Fibroblast of lung (primary cell): ENCODE results near the gene ZNF532. TPM values are rescaled to one million over a fixed set of nuclear protein-coding genes. Genes with fewer than 3 reads are reported as not detected.

Experiments
- DNase-seq, 2 donors: peaks; one replicate each; pipeline versions ENCODE4 v3.0.0 to v3.0.0-alpha.2; 2010; ENCODE audit warnings: low read depth in 2 of 2
- H2AFZ ChIP-seq: 2 replicates; pipeline ENCODE4 v1.5.1; 2012; ENCODE audit warnings: low read length, control low read depth, inconsistent platforms
- H3K27ac ChIP-seq: 2 replicates; pipeline ENCODE4 v1.5.1; 2011; ENCODE audit warnings: low read length, control low read depth; ENCODE audit not compliant: insufficient read depth
- H3K27me3 ChIP-seq: 2 replicates; pipeline ENCODE4 v1.5.1; 2011; ENCODE audit warnings: mild to moderate bottlenecking, low read length; ENCODE audit not compliant: control insufficient read depth, insufficient read depth
- H3K36me3 ChIP-seq: 2 replicates; pipeline ENCODE4 v1.5.1; 2011; ENCODE audit warnings: low read length; ENCODE audit not compliant: control insufficient read depth, insufficient read depth
- H3K4me1 ChIP-seq: 2 replicates; pipeline ENCODE4 v1.5.1; 2011; ENCODE audit warnings: low read length; ENCODE audit not compliant: control insufficient read depth, insufficient read depth; ENCODE audit errors: extremely low read depth
- H3K4me2 ChIP-seq: 2 replicates; pipeline ENCODE4 v1.5.1; 2011; ENCODE audit warnings: low read length, control low read depth; ENCODE audit not compliant: insufficient read depth; ENCODE audit errors: extremely low read depth
- H3K4me3 ChIP-seq, 4 experiments: fragments of 200-600 bp in 1 of 4; sonication (generic) in 1 of 4; replicated peaks in 1 of 4; 2 replicates each; pipeline ENCODE4 v1.5.1; 2011 to 2016; ENCODE audit warnings: low read length in 4 of 4, low read depth in 3 of 4, mild to moderate bottlenecking in 3 of 4, control low read depth in 2 of 4, inconsistent platforms in 1 of 4, mixed read lengths in 1 of 4; ENCODE audit not compliant: insufficient read depth in 1 of 4; ENCODE audit errors: control extremely low read depth in 1 of 4
- H3K79me2 ChIP-seq: 2 replicates; pipeline ENCODE4 v1.5.1; 2012; ENCODE audit warnings: mild to moderate bottlenecking, low read length, inconsistent platforms; ENCODE audit not compliant: control insufficient read depth, insufficient read depth
- H3K9ac ChIP-seq: 2 replicates; pipeline ENCODE4 v1.5.1; 2011; ENCODE audit warnings: mild to moderate bottlenecking, low read length, control low read depth; ENCODE audit not compliant: insufficient read depth
- H3K9me3 ChIP-seq: 2 replicates; pipeline ENCODE4 v1.5.1; 2012; ENCODE audit warnings: low read depth, low read length; ENCODE audit not compliant: control insufficient read depth, insufficient read depth
- H4K20me1 ChIP-seq: 2 replicates; pipeline ENCODE4 v1.5.1; 2011; ENCODE audit warnings: low read length; ENCODE audit not compliant: control insufficient read depth, insufficient read depth; ENCODE audit errors: extremely low read depth
- CTCF ChIP-seq, 2 donors: IDR thresholded peaks in 1 of 2; conservative IDR thresholded peaks in 1 of 2; 1 replicate in 1 of 2; 2 replicates in 1 of 2; pipeline ENCODE4 v1.5.1; 2011 to 2012; ENCODE audit warnings: low read length in 2 of 2, control low read depth in 1 of 2, inconsistent platforms in 1 of 2, low read depth in 1 of 2, mild to moderate bottlenecking in 1 of 2
- EZH2 ChIP-seq: IDR thresholded peaks from 2 replicates; pipeline ENCODE4 v1.5.1; 2012; ENCODE audit warnings: low read length, control low read depth, mild to moderate bottlenecking; ENCODE audit errors: missing control alignments
- polyA plus RNA-seq, 2 donors: library from polyadenylated mRNA; depleted of rRNA in 1 of 2; stranded (reverse) in 1 of 2; unstranded in 1 of 2; fragments of >200 nt; gene quantifications; 2 replicates each; pipeline ENCODE4 v1.2.1, GENCODE V29; 2011 to 2012; ENCODE audit warnings: missing spikeins in 1 of 2
- total RNA-seq: library from RNA; depleted of rRNA; stranded (reverse); fragments of >200 nt; gene quantifications from 2 replicates; pipeline ENCODE4 v1.2.1, GENCODE V29; 2014

Gene ZNF532
- total and polyA plus RNA-seq, 2 donors (not counting 1 experiment from before 2014, with no cell fraction given): 57.3 to 64.6 TPM

- Histone ChIP-seq H2AFZ (no peak overlapping the region), H3K4me1 (peaks cover 2% of the 10 kb centered on the region), H3K79me2 (no peaks in the 10 kb centered on the region), H3K9me3 (no peaks in the 10 kb centered on the region), H3K4me2 (peak overlapping the region; percentile 56), H3K9ac (no peak overlapping the region), H3K36me3 (peaks cover 5% of the 10 kb centered on the region), H3K27me3 (no peaks in the 10 kb centered on the region), H4K20me1 (no peaks in the 10 kb centered on the region), H3K27ac (peak overlapping the region; percentile 43), H3K4me3 (no peak overlapping the region)
- peak; percentile 54 to 67 for DNase-seq
- TF ChIP-seq EZH2: no peak
- no peak for TF ChIP-seq CTCF (conservative IDR thresholded peaks at IDR 0.05 in 1 of 2, IDR thresholded peaks at IDR 0.05 in 1 of 2; ENCODE audit: low read depth in 1 of 2, low read length in 2 of 2)
Measured at GRCh38 chr18:58937071-58937886, 72.6 kb downstream of the ZNF532 start.

- Histone ChIP-seq H3K9me3 (no peaks in the 10 kb centered on the region), H3K36me3 (peaks cover 5% of the 10 kb centered on the region), H2AFZ (no peak overlapping the region), H4K20me1 (no peaks in the 10 kb centered on the region), H3K4me1 (peaks cover 2% of the 10 kb centered on the region), H3K4me3 (no peak overlapping the region), H3K9ac (no peak overlapping the region), H3K27me3 (no peaks in the 10 kb centered on the region), H3K79me2 (no peaks in the 10 kb centered on the region), H3K27ac (no peak overlapping the region), H3K4me2 (no peak overlapping the region)
- peak in 1 of 2 donors; percentile 31 for DNase-seq
- TF ChIP-seq EZH2: no peak
- TF ChIP-seq CTCF (conservative IDR thresholded peaks at IDR 0.05 in 1 of 2, IDR thresholded peaks at IDR 0.05 in 1 of 2; ENCODE audit: low read depth in 1 of 2, low read length in 2 of 2): no peak
Measured at GRCh38 chr18:58937887-58938267, 73.2 kb downstream of the ZNF532 start.

- no peak for TF ChIP-seq CTCF (conservative IDR thresholded peaks at IDR 0.05 in 1 of 2, IDR thresholded peaks at IDR 0.05 in 1 of 2; ENCODE audit: low read depth in 1 of 2, low read length in 2 of 2)
- TF ChIP-seq EZH2: no peak
- no peak overlapping the region for H3K9ac ChIP-seq
- no peaks in the 10 kb centered on the region for H3K79me2 ChIP-seq
- DNase-seq: no peak
- no peak overlapping the region for H3K27ac ChIP-seq
- H3K4me2 ChIP-seq: no peak overlapping the region
- H3K9me3 ChIP-seq: no peaks in the 10 kb centered on the region
- no peak overlapping the region for H2AFZ ChIP-seq
- H4K20me1 ChIP-seq: no peaks in the 10 kb centered on the region
- no peak overlapping the region for H3K4me3 ChIP-seq
- no peaks in the 10 kb centered on the region for H3K4me1 ChIP-seq
- H3K36me3 ChIP-seq: peaks cover 4% of the 10 kb centered on the region
- no peaks in the 10 kb centered on the region for H3K27me3 ChIP-seq
Measured at GRCh38 chr18:58941426-58942099, 76.9 kb downstream of the ZNF532 start.
